Cardiac septum (tissue), 1 donor: ENCODE measurements around the gene STRA6. TPM values are rescaled to one million over a fixed set of nuclear protein-coding genes. Genes with fewer than 3 reads are reported as not detected.

Source experiments
- DNase-seq: peaks from one replicate; pipeline ENCODE4 v3.0.0-alpha.2; 2020; ENCODE audit warnings: low spot score
- intact Hi-C: fragments of 100-400 bp; cut with DNase I; formaldehyde crosslinking; loops from one replicate; pipeline ENCODE4 v1.14.0; 2022
- total RNA-seq: library from RNA; stranded (reverse); fragmentation: NEBNext Ultra II Directional; extraction: Animal tissue kit (Norgen Biotek cat#: 25700); gene quantifications from one replicate; pipeline ENCODE4 v1.2.1, GENCODE V29; 2021
- donor health status: DM: no; HTN: no; CAD: no.

STRA6 gene
- total RNA-seq, 1 donor from 2014 or later = 0.13 TPM

DNA sequence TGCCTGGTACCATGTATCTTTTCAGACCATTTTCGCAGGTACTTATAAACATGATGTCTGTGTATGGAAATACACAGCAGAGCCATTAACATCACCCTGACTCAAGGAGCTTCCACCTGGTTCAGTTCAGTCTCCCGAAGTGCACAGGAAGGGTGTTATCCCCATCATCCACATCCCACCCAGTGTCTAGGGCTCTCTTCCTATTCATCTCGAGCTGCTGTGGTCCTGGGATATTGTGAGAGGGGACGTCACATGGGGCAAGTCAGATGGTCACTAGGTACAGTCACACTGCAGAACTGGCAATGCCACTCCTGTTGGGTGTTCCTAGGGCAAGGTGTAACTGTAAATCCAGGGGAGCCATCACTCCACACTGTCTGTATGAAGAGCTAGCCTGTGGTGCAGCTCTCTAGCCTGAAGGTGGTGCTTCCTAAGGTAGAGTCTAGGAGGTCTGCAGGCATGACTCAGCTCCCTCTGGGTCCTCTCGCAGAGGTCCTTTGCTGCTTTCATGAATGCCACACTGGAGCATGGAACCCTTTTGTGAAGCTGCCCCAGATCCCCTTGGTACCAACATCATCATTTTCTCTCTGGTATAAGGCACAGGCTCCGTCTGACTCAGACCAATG, 58.3 kb downstream of the STRA6 start:
- DNase-seq = no peak
- intact Hi-C loops = loop anchor here (5.0 kb wide), 1 partner anchor 158 kb away; no protein-coding TSS in a partner anchor

DNA sequence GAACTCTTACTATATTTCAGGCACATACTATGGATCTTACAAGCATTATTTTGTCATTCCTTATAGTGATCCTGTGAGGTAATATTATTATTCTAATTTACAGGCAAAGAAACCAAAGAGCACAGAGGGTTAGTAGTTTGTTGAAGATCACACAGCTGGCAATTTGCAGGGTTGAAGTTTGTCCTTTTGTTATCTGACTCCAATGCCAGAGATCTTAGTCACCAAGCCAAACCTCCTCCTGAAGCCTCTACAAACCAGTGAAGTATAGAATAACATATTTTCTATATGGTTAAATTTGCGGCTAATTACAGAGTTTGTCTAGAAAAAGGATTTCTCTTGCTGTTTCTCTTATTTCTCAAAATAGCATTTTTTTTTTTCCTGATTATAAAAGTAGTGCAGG, 61.0 kb downstream of the STRA6 start:
- no peak for DNase-seq
- intact Hi-C loops = loop anchor here (5.0 kb wide), 1 partner anchor 161 kb away; no protein-coding TSS in a partner anchor

GRCh38 chr15:74138642-74139041, 63.9 kb downstream of the STRA6 start:
- no peak for DNase-seq
- intact Hi-C loops = no loop called here

DNA sequence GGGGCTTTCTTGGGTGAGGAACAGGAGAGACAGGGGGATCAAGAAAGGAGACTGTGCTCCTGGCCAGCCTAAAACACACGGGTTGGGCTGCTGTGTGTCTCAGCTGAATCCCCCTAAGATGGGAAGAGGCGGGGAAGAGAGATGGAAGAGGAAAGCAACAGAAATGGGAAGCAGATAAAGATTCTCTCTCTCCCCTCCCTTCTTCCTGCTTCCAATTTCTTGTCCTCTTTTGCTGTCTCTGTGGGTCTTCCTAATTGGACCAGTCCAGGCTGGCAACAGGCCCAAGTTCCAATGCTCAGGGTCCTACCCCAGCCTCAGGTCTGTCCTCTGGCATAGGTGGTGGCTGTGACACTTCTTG, 65.1 kb downstream of the STRA6 start:
- no peak for DNase-seq
- intact Hi-C loops = loop anchor here (2.0 kb wide), 1 partner anchor 35 kb away; the partner anchor contains the start of gene ISLR

- intact Hi-C loops = loop anchor here (2.0 kb wide), 1 partner anchor 36 kb away; the partner anchor contains the start of gene ISLR
- no peak for DNase-seq
Observed at GRCh38 chr15:74136814-74137536, 65.6 kb downstream of the STRA6 start.

- intact Hi-C loops = loop anchor here (2.0 kb wide), 1 partner anchor 36 kb away; the partner anchor contains the start of gene ISLR
- DNase-seq = no peak
Observed at GRCh38 chr15:74136540-74136813, 66.1 kb downstream of the STRA6 start.

- intact Hi-C loops = no loop called here
- DNase-seq = no peak
Observed at GRCh38 chr15:74135041-74135565, 67.5 kb downstream of the STRA6 start.

DNA sequence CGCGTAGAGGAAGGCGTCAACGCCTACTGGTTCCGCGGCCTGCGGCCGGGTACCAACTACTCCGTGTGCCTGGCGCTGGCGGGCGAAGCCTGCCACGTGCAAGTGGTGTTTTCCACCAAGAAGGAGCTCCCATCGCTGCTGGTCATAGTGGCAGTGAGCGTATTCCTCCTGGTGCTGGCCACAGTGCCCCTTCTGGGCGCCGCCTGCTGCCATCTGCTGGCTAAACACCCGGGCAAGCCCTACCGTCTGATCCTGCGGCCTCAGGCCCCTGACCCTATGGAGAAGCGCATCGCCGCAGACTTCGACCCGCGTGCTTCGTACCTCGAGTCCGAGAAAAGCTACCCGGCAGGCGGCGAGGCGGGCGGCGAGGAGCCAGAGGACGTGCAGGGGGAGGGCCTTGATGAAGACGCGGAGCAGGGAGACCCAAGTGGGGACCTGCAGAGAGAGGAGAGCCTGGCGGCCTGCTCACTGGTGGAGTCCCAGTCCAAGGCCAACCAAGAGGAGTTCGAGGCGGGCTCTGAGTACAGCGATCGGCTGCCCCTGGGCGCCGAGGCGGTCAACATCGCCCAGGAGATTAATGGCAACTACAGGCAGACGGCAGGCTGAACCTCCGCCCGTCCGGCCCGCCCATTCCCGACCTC, 68.1 kb downstream of the STRA6 start:
- intact Hi-C loops = no loop called here

DNA sequence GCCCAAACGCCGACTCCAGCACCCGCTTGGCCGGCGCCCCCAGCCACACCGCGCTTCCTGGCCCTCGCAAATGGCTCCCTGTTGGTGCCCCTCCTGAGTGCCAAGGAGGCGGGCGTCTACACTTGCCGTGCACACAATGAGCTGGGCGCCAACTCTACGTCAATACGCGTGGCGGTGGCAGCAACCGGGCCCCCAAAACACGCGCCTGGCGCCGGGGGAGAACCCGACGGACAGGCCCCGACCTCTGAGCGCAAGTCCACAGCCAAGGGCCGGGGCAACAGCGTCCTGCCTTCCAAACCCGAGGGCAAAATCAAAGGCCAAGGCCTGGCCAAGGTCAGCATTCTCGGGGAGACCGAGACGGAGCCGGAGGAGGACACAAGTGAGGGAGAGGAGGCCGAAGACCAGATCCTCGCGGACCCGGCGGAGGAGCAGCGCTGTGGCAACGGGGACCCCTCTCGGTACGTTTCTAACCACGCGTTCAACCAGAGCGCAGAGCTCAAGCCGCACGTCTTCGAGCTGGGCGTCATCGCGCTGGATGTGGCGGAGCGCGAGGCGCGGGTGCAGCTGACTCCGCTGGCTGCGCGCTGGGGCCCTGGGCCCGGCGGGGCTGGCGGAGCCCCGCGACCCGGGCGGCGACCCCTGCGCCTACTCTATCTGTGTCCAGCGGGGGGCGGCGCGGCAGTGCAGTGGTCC, 68.7 kb downstream of the STRA6 start:
- intact Hi-C loops = no loop called here
- no peak for DNase-seq

More for the DNA sequence above, 68.1 kb downstream of the STRA6 start:
- DNase-seq = no peak

GRCh38 chr15:74132681-74133651, 69.6 kb downstream of the STRA6 start:
- DNase-seq = no peak

GRCh38 chr15:74131628-74132413, 70.8 kb downstream of the STRA6 start:
- DNase-seq = no peak
- intact Hi-C loops = no loop called here

More at GRCh38 chr15:74132681-74133651, 69.6 kb downstream of the STRA6 start:
- intact Hi-C loops = no loop called here

- intact Hi-C loops = no loop called here
- DNase-seq = no peak
Observed at GRCh38 chr15:74130849-74131627, 71.5 kb downstream of the STRA6 start.

DNA sequence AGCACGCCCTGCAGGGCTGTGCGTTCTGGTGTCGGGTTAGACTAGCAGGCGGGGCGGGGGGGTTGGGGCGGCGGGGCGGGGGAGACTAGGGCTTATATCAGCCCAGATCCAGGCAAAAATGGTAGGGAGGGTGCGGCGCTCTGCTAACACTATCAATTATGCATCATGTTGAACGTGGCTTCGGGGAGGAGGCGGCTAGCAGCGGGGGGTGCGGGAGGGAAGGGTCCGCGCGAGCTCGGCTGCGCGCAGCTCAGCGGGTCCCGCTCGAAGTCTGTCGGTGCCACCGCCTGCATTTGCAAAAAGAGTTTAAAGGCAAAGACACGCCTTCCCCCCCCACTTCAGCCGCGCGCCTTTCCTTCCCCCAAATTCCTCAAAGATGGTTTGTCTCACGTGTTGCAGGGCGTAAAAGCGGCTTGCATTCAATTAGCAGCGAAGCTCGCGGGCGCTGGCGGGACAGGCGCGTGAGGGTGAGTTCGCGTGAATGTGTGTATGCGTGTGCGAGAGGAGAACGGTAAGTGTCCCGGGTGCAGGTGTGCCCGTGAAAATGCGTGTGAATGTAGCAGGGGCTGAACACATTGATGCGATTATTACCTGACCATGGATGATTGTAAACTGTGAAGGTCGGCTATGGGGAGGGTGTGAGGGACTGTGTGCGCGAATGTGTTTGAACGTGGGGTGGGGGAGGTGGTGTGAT, 72.3 kb downstream of the STRA6 start, which contains the start of gene ISLR2:
TSS of gene ISLR2 (plus strand) at position 432 of the 694 bp plus-strand sequence. CDS start 2,169 bp downstream, outside the sequence.
- intact Hi-C loops = no loop called here
- DNase-seq = no peak

DNA sequence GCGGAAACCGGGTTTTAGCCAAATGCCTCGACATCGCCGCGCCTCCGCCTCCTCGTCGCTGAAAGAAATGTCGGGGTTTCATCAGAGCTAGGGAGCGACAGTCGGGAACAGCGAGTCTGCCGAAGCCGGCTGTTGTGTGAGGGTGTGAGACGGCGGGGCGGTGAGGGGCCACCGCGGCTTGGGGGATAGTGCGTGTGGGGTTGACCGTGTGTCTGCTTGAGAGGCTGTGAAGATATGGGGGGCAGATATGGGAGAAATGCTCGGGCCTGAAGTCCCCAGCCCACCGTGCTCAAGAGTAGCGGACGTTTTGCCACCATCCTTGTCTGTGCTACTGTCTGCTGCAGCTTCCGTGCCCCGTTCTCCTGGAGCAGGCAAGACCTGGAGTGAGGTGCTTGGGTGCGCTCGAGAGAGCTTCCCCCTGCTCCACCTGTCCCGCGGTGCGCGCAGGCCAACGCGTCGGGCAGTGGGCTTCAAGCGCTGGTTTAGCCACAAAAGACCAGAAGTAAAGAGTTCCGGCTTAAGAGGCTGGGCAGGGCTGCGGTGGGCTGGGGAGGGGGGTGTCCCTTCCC, 72.9 kb downstream of the STRA6 start:
- intact Hi-C loops = loop anchor here (5.0 kb wide), 3 partner anchors 77 to 193 kb away; no protein-coding TSS in a partner anchor
- no peak for DNase-seq
